Measurements from ENCODE around the gene DGKB.

The DGKB gene

GRCh38 chr7:14720785-14721184 lies 181.8 kb downstream of the DGKB start:
- no peaks in the 10 kb centered on the region for H3K9me3 ChIP-seq
- TF ChIP-seq, protein P1, sequence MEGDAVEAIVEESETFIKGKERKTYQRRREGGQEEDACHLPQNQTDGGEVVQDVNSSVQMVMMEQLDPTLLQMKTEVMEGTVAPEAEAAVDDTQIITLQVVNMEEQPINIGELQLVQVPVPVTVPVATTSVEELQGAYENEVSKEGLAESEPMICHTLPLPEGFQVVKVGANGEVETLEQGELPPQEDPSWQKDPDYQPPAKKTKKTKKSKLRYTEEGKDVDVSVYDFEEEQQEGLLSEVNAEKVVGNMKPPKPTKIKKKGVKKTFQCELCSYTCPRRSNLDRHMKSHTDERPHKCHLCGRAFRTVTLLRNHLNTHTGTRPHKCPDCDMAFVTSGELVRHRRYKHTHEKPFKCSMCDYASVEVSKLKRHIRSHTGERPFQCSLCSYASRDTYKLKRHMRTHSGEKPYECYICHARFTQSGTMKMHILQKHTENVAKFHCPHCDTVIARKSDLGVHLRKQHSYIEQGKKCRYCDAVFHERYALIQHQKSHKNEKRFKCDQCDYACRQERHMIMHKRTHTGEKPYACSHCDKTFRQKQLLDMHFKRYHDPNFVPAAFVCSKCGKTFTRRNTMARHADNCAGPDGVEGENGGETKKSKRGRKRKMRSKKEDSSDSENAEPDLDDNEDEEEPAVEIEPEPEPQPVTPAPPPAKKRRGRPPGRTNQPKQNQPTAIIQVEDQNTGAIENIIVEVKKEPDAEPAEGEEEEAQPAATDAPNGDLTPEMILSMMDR (IDR thresholded peaks at IDR 0.05) = no peak
- no peaks in the 10 kb centered on the region for H3K4me1 ChIP-seq (ENCODE audit: control insufficient read depth in 1 of 2, insufficient read depth in 1 of 2, low read depth in 1 of 2, low read length in 1 of 2)
- H3K27me3 ChIP-seq = no peaks in the 10 kb centered on the region
- no peak overlapping the region for H3K4me3 ChIP-seq (ENCODE audit: low read depth in 1 of 2, low read length in 1 of 2)
- no peaks in the 10 kb centered on the region for H3K36me3 ChIP-seq
- no peak overlapping the region for H3K27ac ChIP-seq

GRCh38 chr7:14717816-14718215 lies 184.7 kb downstream of the DGKB start:
- Histone ChIP-seq H3K9me3 (no peaks in the 10 kb centered on the region), H3K4me1 (ENCODE audit: control insufficient read depth in 1 of 2, insufficient read depth in 1 of 2, low read depth in 1 of 2, low read length in 1 of 2) (no peaks in the 10 kb centered on the region), H3K27me3 (no peaks in the 10 kb centered on the region), H3K27ac (no peak overlapping the region), H3K36me3 (no peaks in the 10 kb centered on the region), H3K4me3 (ENCODE audit: low read depth in 1 of 2, low read length in 1 of 2) (no peak overlapping the region)
- TF ChIP-seq, protein P1 (IDR thresholded peaks at IDR 0.05) = no peak

DNA sequence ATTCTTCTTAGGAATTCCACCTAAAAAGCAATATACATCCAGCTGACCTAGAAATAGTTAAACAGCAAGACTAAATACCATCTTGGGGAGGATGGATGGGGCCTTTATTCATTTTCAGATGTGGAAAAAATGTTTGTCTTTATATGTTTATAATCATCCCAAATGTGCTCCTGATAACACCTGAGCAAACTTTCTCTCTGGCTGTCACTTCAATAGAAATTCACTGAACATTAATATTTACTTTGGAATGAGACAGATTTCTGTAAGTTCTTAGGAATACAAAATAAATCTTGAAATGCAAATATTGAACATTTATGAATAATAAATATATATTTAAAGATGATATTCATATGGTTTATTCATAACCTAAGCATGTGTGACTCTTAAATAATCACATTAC lies 185.4 kb downstream of the DGKB start:
- no peaks in the 10 kb centered on the region for H3K27me3 ChIP-seq
- H3K4me3 ChIP-seq (ENCODE audit: low read depth in 1 of 2, low read length in 1 of 2) = no peak overlapping the region
- TF ChIP-seq, protein P1 (IDR thresholded peaks at IDR 0.05) = no peak
- H3K4me1 ChIP-seq (ENCODE audit: control insufficient read depth in 1 of 2, insufficient read depth in 1 of 2, low read depth in 1 of 2, low read length in 1 of 2) = no peaks in the 10 kb centered on the region
- H3K9me3 ChIP-seq = no peaks in the 10 kb centered on the region
- H3K27ac ChIP-seq = no peak overlapping the region
- no peaks in the 10 kb centered on the region for H3K36me3 ChIP-seq

- TF ChIP-seq, protein P1 (IDR thresholded peaks at IDR 0.05) = no peak
- Histone ChIP-seq H3K36me3 (no peaks in the 10 kb centered on the region), H3K27ac (no peak overlapping the region), H3K4me3 (ENCODE audit: low read depth in 1 of 2, low read length in 1 of 2) (no peak overlapping the region), H3K4me1 (ENCODE audit: control insufficient read depth in 1 of 2, insufficient read depth in 1 of 2, low read depth in 1 of 2, low read length in 1 of 2) (no peaks in the 10 kb centered on the region), H3K9me3 (no peaks in the 10 kb centered on the region), H3K27me3 (no peaks in the 10 kb centered on the region)
Measured at GRCh38 chr7:14714161-14714728, 188.3 kb downstream of the DGKB start.

DNA sequence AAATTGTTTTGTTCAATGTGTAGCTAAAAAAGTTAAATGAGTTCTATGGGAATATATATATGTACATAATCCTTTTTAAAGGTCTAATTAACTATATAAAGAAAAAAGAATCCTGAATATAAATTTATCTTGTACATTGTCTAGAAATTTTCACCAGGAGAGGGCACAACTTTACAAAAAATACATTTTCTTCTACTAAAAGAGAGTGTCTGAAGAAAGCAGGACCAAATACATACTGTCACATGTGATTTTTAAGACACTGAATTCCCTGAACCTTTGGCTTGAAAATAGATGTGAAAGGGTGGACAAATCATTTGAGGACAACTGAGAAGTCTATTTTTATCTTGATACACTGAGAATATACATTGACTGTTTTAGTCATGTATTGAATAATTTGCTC lies 204.3 kb downstream of the DGKB start:
- H3K27me3 ChIP-seq = no peaks in the 10 kb centered on the region
- no peak overlapping the region for H3K4me3 ChIP-seq (ENCODE audit: low read depth in 1 of 2, low read length in 1 of 2)
- no peaks in the 10 kb centered on the region for H3K36me3 ChIP-seq
- H3K27ac ChIP-seq = no peak overlapping the region
- H3K9me3 ChIP-seq = no peaks in the 10 kb centered on the region
- TF ChIP-seq, protein P1 (IDR thresholded peaks at IDR 0.05) = no peak
- H3K4me1 ChIP-seq (ENCODE audit: control insufficient read depth in 1 of 2, insufficient read depth in 1 of 2, low read depth in 1 of 2, low read length in 1 of 2) = no peaks in the 10 kb centered on the region

- Histone ChIP-seq H3K27ac (no peak overlapping the region), H3K4me3 (ENCODE audit: low read depth in 1 of 2, low read length in 1 of 2) (no peak overlapping the region), H3K27me3 (no peaks in the 10 kb centered on the region), H3K9me3 (no peaks in the 10 kb centered on the region), H3K36me3 (no peaks in the 10 kb centered on the region), H3K4me1 (ENCODE audit: control insufficient read depth in 1 of 2, insufficient read depth in 1 of 2, low read depth in 1 of 2, low read length in 1 of 2) (no peaks in the 10 kb centered on the region)
- TF ChIP-seq, protein P1 (IDR thresholded peaks at IDR 0.05) = no peak
Measured at GRCh38 chr7:14697684-14698083, 204.9 kb downstream of the DGKB start.
